HepG2 (cell line): ENCODE results near the gene METTL4. TPM values are rescaled to one million over a fixed set of nuclear protein-coding genes. Genes with fewer than 3 reads are reported as not detected.
A peak's percentile ranks its signal among the peaks of the same experiment; 100 is the strongest.
"Not testable (repeated sequence)": the region's sequence is repeated elsewhere in the genome, so short reads cannot be mapped to it uniquely, and the experiment has no call there.

ENCODE experiments used
- ATAC-seq: fragments of 200-7000 bp; cut with Tn5 transposase; 3 replicates; pipeline ENCODE4 v1.9.1; 2020; ENCODE audit warnings: mild to moderate bottlenecking, moderate library complexity
- BruUV-seq: library from RNA; stranded (reverse); fragments of 400-500 nt; replicated peaks from 2 replicates; lab custom pipeline; 2021; lab: Mats Ljungman, UMichigan
- CTCF ChIA-PET: fragments of 300-600 bp; formaldehyde crosslinking; extraction: SDS; loops from one replicate; lab custom pipeline; 2021; ENCODE audit warnings: low total read pairs, inconsistent platforms, low intra/inter-chr PET ratio; lab: Yijun Ruan, JAX
- POLR2A ChIA-PET: fragments of 350-600 bp; sonication (Branson Sonifier 250); formaldehyde crosslinking; loops from one replicate; lab custom pipeline; 2020; ENCODE audit warnings: antibody characterized with exemption, inconsistent platforms; lab: Yijun Ruan, JAX
- DNase-seq: peaks from one replicate; pipeline ENCODE4 v3.0.0-alpha.2; 2015; ENCODE audit warnings: low spot score
- FAIRE-seq: peaks from 3 replicates; lab custom pipeline; 2011; peaks lifted over from hg19 to GRCh38; lab: Jason Lieb, UNC
- H2AFZ ChIP-seq: one replicate; pipeline ENCODE4 v1.6.1; 2011; ENCODE audit warnings: low read length, inconsistent platforms
- H3K27ac ChIP-seq: fragments of 300-600 bp; 3 replicates; pipeline ENCODE4 v1.8.0; 2011; ENCODE audit warnings: mixed run types, mild to moderate bottlenecking, mixed read lengths, low read length, inconsistent platforms; ENCODE audit not compliant: insufficient read depth; ENCODE audit errors: extremely low read length
- H3K27me3 ChIP-seq, 2 experiments: fragments of 200-600 bp in 1 of 2; 2 replicates in 1 of 2; 3 replicates in 1 of 2; pipeline versions ENCODE4 v1.6.0 to v1.8.0; 2011; ENCODE audit warnings: low read length in 2 of 2, mild to moderate bottlenecking in 2 of 2, moderate library complexity in 2 of 2, inconsistent platforms in 1 of 2; ENCODE audit not compliant: insufficient read depth in 2 of 2, control insufficient read depth in 1 of 2
- H3K36me3 ChIP-seq, 2 experiments: fragments of 200-600 bp in 1 of 2; replicated peaks in 1 of 2; 2 replicates in 1 of 2; 3 replicates in 1 of 2; pipeline versions ENCODE4 v1.5.1 to v1.8.0; 2011; ENCODE audit warnings: low read length in 2 of 2, inconsistent platforms in 1 of 2; ENCODE audit not compliant: insufficient read depth in 2 of 2, control insufficient read depth in 1 of 2
- H3K4me1 ChIP-seq: 2 replicates; pipeline ENCODE4 v1.5.1; 2012; ENCODE audit warnings: low read length, inconsistent platforms; ENCODE audit not compliant: insufficient read depth
- H3K4me2 ChIP-seq: 2 replicates; pipeline ENCODE4 v1.6.0; 2011; ENCODE audit warnings: low read depth, low read length, inconsistent platforms
- H3K4me3 ChIP-seq, 3 experiments: fragments of 200-600 bp in 1 of 3; sonication (generic), shearing (Covaris generic) in 1 of 3; replicated peaks in 1 of 3; 2 replicates each; pipeline ENCODE4 v1.5.1; 2011 to 2016; ENCODE audit warnings: low read length in 3 of 3, inconsistent platforms in 2 of 3, low read depth in 2 of 3, mild to moderate bottlenecking in 2 of 3, control low read depth in 1 of 3, mixed read lengths in 1 of 3; ENCODE audit not compliant: insufficient read depth in 1 of 3
- H3K79me2 ChIP-seq: one replicate; pipeline ENCODE4 v1.6.1; 2011; ENCODE audit warnings: low read length, inconsistent platforms; ENCODE audit not compliant: insufficient read depth
- H3K9ac ChIP-seq: 2 replicates; pipeline ENCODE4 v1.6.0; 2011; ENCODE audit warnings: mild to moderate bottlenecking, low read depth, low read length, inconsistent platforms; ENCODE audit not compliant: insufficient read depth
- H3K9me3 ChIP-seq: 2 replicates; pipeline ENCODE4 v1.5.1; 2012; ENCODE audit warnings: mild to moderate bottlenecking, low read length
- H4K20me1 ChIP-seq: 2 replicates; pipeline ENCODE4 v1.6.0; 2011; ENCODE audit warnings: inconsistent platforms, mild to moderate bottlenecking, low read length, moderate library complexity; ENCODE audit not compliant: insufficient read depth
- CTCF ChIP-seq: sonication (generic); formaldehyde crosslinking; IDR thresholded peaks from 2 replicates; pipeline ENCODE4 v1.5.0; 2020; ENCODE audit warnings: mild to moderate bottlenecking, missing genetic modification reagents, moderate library complexity
- HES4 ChIP-seq: sonication (generic); formaldehyde crosslinking; IDR thresholded peaks from 2 replicates; pipeline ENCODE4 v1.9.0; 2021; ENCODE audit warnings: mild to moderate bottlenecking, missing genetic modification reagents, borderline replicate concordance
- NR2F6 ChIP-seq, 2 experiments: IDR thresholded peaks; 2 replicates each; pipeline ENCODE4 v1.6.1; 2016; ENCODE audit warnings: antibody characterized with exemption in 1 of 2, mild to moderate bottlenecking in 1 of 2
- POGZ ChIP-seq: sonication (generic); formaldehyde crosslinking; IDR thresholded peaks from 2 replicates; pipeline ENCODE4 v1.4.0; 2020; ENCODE audit warnings: mild to moderate bottlenecking, missing genetic modification reagents
- SMC3 ChIP-seq: IDR thresholded peaks from 2 replicates; pipeline ENCODE4 v1.6.1; 2011; ENCODE audit warnings: low read length, improper control_type of control experiment
- SP5 ChIP-seq: IDR thresholded peaks from 2 replicates; pipeline ENCODE4 v1.6.1; 2016; ENCODE audit warnings: low read depth, borderline replicate concordance
- STAG1 ChIP-seq: sonication (generic); formaldehyde crosslinking; IDR thresholded peaks from 2 replicates; pipeline ENCODE4 v1.4.0; 2020; ENCODE audit warnings: missing genetic modification reagents
- THAP11 ChIP-seq: IDR thresholded peaks from 2 replicates; pipeline ENCODE4 v1.6.1; 2016; ENCODE audit warnings: missing biosample characterization, missing genetic modification reagents
- ZBTB34 ChIP-seq: sonication (generic); formaldehyde crosslinking; IDR thresholded peaks from 2 replicates; pipeline ENCODE4 v1.8.0; 2022; ENCODE audit warnings: mild to moderate bottlenecking, missing genetic modification reagents
- WGBS: methylation state at CpG from one replicate; pipeline ENCODE4 v1.1.6; 2017; ENCODE audit warnings: low lambda C conversion rate; 5-methylcytosine and 5-hydroxymethylcytosine counted together
- in situ Hi-C: cut with HindIII; loops from 2 replicates; pipeline ENCODE4 v1.10.0; 2017; ENCODE audit warnings: low pct_unique_long_range_greater_than_20kb; ENCODE audit not compliant: extremely low pct_ligation_motif_present
- intact Hi-C: fragments of 100-400 bp; cut with micrococcal nuclease; formaldehyde crosslinking; loops from one replicate; pipeline ENCODE4 v1.10.0; 2022; ENCODE audit not compliant: unreplicated experiment
- polyA plus RNA-seq, 8 experiments: library from polyadenylated mRNA; depleted of rRNA in 3 of 8; stranded (reverse) in 7 of 8; unstranded in 1 of 8; fragments of >200 nt; fragmentation: Illumina TruSeq in 4 of 8; extraction: Trizol in 4 of 8; gene quantifications; 2 replicates each; pipeline versions ENCODE4 v1.2.1 to v1.2.3, GENCODE V29; 2011 to 2016; ENCODE audit warnings: low read depth in 4 of 8, missing spikeins in 1 of 8, mixed read lengths in 1 of 8; ENCODE audit not compliant: insufficient read depth in 1 of 8
- total RNA-seq, 5 experiments: library from RNA; depleted of rRNA; stranded (reverse); fragments of >200 nt; fragmentation: Illumina TruSeq; extraction: Trizol; gene quantifications; 2 replicates each; pipeline ENCODE4 v1.2.3, GENCODE V29; 2016; ENCODE audit warnings: low read depth in 1 of 5

The METTL4 gene
- total and polyA plus RNA-seq, 2 of the 13 experiments (the other 11 are each of a cell fraction or from before 2014, with no cell fraction given) = 6.8 to 8.1 TPM

- CTCF ChIA-PET = interaction anchor here (1.4 to 2.2 kb wide), 3 partner anchors 205 to 1677 kb away, joined by 3 to 15 read pairs (median 3); no protein-coding TSS in a partner anchor
- H3K27me3 ChIP-seq, H3K36me3 ChIP-seq, ATAC-seq, H3K9me3 ChIP-seq, H2AFZ ChIP-seq, H3K79me2 ChIP-seq, H3K4me2 ChIP-seq, H3K4me1 ChIP-seq, BruUV-seq, H3K27ac ChIP-seq, H3K9ac ChIP-seq, H3K4me3 ChIP-seq, POLR2A ChIA-PET, H4K20me1 ChIP-seq: not testable (repeated sequence)
- intact Hi-C loops (loop anchor here (2.0 kb wide), 1 partner anchor 955 kb away; no protein-coding TSS in a partner anchor), in situ Hi-C loops (loop anchor here (25.0 kb wide), 2 partner anchors 205 to 955 kb away; no protein-coding TSS in a partner anchor)
- 53% methylated on average over 3 of the region's 3 CpGs for WGBS
- FAIRE-seq (peak; percentile 37), DNase-seq (peak; percentile 15)
- TF ChIP-seq SMC3 (peak; percentile 28), STAG1 (peak; percentile 67), CTCF (CRISPR knock-in tag) (peak; percentile 49)
These were observed 29.3 kb downstream of the METTL4 start for GRCh38 chr18:2541925-2542563.

DNA sequence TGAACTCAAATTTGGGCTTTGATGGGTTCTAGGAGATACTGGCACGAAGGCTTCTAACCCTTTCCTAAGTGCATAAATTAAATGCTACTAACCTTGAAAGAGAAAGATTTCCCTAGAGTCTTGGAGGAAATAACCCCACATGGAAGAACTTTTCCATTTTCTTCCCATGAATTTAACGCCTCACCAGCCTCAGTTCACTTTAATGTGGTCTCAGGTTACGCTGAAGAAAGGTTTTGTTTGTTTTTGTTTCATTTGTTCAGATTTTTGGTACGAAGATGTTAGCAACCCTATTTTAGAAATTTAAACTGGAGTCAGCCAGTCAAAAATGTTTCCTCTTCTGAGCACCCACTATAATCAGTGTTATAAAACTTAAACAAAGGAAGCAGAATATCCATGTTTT lies 30.7 kb downstream of the METTL4 start:
- FAIRE-seq (no peak), ATAC-seq (no peak), DNase-seq (no peak)
- WGBS = 95% methylated on average over 4 of the region's 4 CpGs
- TF ChIP-seq SP5 (CRISPR knock-in tag) = no peak
- no peak for TF ChIP-seq POGZ (CRISPR knock-in tag)
- no peak for TF ChIP-seq HES4 (CRISPR knock-in tag)
- no peak for TF ChIP-seq ZBTB34
- no peak for TF ChIP-seq THAP11 (CRISPR knock-in tag)
- no peak for TF ChIP-seq NR2F6 (IDR thresholded peaks at IDR 0.05)
- no peak for TF ChIP-seq NR2F6 (CRISPR knock-in tag; IDR thresholded peaks at IDR 0.05)
- Histone ChIP-seq H2AFZ (no peak overlapping the region), H3K27ac (no peak overlapping the region), H3K79me2 (no peaks in the 10 kb centered on the region), H3K9ac (no peak overlapping the region), H3K36me3 (peaks cover 0 to 6% of the 10 kb centered on the region in 2 experiments; a peak in 1 of 5 replicates), H3K4me2 (no peak overlapping the region), H3K4me1 (no peaks in the 10 kb centered on the region), H3K4me3 (no peak overlapping the region), H3K27me3 (no peaks in the 10 kb centered on the region), H4K20me1 (no peaks in the 10 kb centered on the region), H3K9me3 (no peaks in the 10 kb centered on the region)
- ChIA-PET CTCF (interaction anchor here (1.4 to 2.2 kb wide), 2 partner anchors 203 to 1676 kb away, joined by 3 to 15 read pairs; no protein-coding TSS in a partner anchor), POLR2A (no interaction called here)
- BruUV-seq = no TSS peak
- intact Hi-C loops (loop anchor here (2.0 kb wide), 1 partner anchor 954 kb away; no protein-coding TSS in a partner anchor), in situ Hi-C loops (loop anchor here (25.0 kb wide), 2 partner anchors 203 to 953 kb away; no protein-coding TSS in a partner anchor)
